ENCODE results near the gene RFT1.

Gene RFT1

DNA sequence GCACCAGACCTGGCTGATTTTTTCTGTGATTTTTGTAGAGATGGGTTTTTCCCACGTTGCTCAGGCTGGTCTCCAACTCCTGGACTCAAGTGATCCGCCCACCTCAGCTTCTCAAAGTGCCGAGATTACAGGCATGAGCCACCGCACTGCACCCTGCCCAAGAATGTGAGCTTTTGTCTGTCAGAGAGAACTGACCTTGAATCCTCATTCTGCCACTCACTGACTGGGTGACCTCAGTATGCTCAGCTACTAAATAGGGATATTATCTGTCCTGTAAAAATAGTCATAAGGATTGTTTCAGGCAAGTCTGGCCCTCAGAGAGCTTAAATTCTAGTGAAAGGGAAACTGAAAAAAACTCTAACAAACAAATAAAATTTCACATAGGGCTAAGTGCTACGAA lies 2.1 kb upstream of the RFT1 start:
- TF ChIP-seq GATA3 (IDR thresholded peaks at IDR 0.05; ENCODE audit: low read depth, low read length) (no peak), GATA2 (IDR thresholded peaks at IDR 0.05; ENCODE audit: low read depth, low read length) (no peak)

GRCh38 chr3:53131096-53131495 lies 861 bp upstream of the RFT1 start:
- no peak for TF ChIP-seq GATA3 (IDR thresholded peaks at IDR 0.05; ENCODE audit: low read depth, low read length)
- TF ChIP-seq GATA2 (IDR thresholded peaks at IDR 0.05; ENCODE audit: low read depth, low read length) = no peak

- TF ChIP-seq GATA3 (IDR thresholded peaks at IDR 0.05; ENCODE audit: low read depth, low read length) = no peak
- no peak for TF ChIP-seq GATA2 (IDR thresholded peaks at IDR 0.05; ENCODE audit: low read depth, low read length)
These were observed 891 bp downstream of the RFT1 start for GRCh38 chr3:53129344-53129743.

GRCh38 chr3:53126601-53127000 lies 3.6 kb downstream of the RFT1 start:
- no peak for TF ChIP-seq GATA2 (IDR thresholded peaks at IDR 0.05; ENCODE audit: low read depth, low read length)
- no peak for TF ChIP-seq GATA3 (IDR thresholded peaks at IDR 0.05; ENCODE audit: low read depth, low read length)

GRCh38 chr3:53123953-53124352 lies 6.3 kb downstream of the RFT1 start:
- TF ChIP-seq GATA3 (IDR thresholded peaks at IDR 0.05; ENCODE audit: low read depth, low read length) (no peak), GATA2 (IDR thresholded peaks at IDR 0.05; ENCODE audit: low read depth, low read length) (no peak)

DNA sequence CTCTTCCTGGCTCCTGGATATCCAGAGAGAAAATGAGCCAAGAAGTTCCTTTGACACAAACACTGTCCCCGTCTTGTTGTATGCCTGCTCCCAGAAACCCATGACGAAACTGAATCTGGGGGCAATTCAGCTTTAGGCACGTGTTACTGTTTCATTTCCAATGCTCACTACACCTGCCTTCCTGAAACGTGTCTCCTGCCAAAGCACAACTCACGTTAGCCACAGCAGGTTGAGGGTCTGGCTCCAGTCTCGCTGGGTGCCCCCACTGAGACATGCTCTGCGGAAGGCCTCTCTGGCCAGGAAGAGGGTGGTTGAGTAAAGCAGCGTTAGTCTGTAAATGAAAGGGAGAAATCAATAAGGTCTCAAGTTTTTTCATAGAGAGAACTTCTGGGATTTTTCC lies 6.7 kb downstream of the RFT1 start:
- no peak for TF ChIP-seq GATA3 (IDR thresholded peaks at IDR 0.05; ENCODE audit: low read depth, low read length)
- no peak for TF ChIP-seq GATA2 (IDR thresholded peaks at IDR 0.05; ENCODE audit: low read depth, low read length)

DNA sequence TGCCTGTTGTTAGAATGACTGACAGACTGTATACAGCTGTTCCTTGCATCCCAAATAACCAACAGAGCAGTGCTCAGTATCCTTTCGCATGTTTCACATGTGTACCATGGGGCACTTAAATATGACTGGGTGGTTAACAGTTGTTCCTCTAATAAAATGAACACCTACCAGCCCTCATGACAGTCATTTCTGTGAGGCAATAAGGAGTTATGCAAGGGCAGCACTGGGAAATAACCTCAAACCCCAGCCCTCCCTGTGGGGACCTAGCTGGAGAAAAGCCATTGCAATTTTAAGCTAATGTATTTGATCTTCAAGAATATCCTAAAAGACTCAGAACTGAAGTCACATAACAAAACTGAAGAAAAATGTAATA lies 7.3 kb downstream of the RFT1 start:
- no peak for TF ChIP-seq GATA2 (IDR thresholded peaks at IDR 0.05; ENCODE audit: low read depth, low read length)
- TF ChIP-seq GATA3 (IDR thresholded peaks at IDR 0.05; ENCODE audit: low read depth, low read length) = no peak

DNA sequence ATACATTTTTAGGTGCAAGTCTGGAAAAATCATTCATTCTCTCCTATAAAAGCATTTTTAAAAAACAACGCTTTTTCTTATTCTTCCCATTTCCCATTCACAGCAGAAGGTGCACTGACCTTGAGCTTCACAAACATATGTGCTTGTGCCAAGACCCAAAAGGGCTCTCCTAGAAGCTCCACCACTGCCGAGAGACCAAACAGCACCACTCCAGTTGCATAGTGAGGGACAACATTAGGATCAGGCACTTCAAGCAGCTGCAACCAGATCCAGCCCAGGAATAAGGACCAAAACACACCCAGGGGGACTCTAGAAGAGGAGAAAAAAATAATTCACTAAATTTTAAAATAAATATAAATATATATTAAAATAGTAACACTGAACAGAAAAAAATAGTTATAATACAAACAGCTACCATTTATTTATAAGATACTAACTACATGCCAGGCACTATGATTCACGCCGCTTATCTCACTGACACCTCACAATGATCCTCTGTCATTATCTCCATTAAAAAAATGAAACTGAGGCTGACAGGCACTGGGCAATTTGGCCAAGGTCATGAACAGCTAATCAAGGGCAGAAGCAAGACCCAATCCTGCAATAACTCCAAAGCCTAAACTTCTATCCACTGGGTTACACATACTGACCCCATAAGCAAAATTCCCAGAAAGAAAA lies 7.8 kb downstream of the RFT1 start:
- TF ChIP-seq GATA3 (IDR thresholded peaks at IDR 0.05; ENCODE audit: low read depth, low read length) = no peak
- no peak for TF ChIP-seq GATA2 (IDR thresholded peaks at IDR 0.05; ENCODE audit: low read depth, low read length)

GRCh38 chr3:53120336-53120735 lies 9.9 kb downstream of the RFT1 start:
- TF ChIP-seq GATA3 (IDR thresholded peaks at IDR 0.05; ENCODE audit: low read depth, low read length) (no peak), GATA2 (IDR thresholded peaks at IDR 0.05; ENCODE audit: low read depth, low read length) (no peak)

GRCh38 chr3:53116956-53117355 lies 13.3 kb downstream of the RFT1 start:
- TF ChIP-seq GATA3 (IDR thresholded peaks at IDR 0.05; ENCODE audit: low read depth, low read length) (no peak), GATA2 (IDR thresholded peaks at IDR 0.05; ENCODE audit: low read depth, low read length) (no peak)

DNA sequence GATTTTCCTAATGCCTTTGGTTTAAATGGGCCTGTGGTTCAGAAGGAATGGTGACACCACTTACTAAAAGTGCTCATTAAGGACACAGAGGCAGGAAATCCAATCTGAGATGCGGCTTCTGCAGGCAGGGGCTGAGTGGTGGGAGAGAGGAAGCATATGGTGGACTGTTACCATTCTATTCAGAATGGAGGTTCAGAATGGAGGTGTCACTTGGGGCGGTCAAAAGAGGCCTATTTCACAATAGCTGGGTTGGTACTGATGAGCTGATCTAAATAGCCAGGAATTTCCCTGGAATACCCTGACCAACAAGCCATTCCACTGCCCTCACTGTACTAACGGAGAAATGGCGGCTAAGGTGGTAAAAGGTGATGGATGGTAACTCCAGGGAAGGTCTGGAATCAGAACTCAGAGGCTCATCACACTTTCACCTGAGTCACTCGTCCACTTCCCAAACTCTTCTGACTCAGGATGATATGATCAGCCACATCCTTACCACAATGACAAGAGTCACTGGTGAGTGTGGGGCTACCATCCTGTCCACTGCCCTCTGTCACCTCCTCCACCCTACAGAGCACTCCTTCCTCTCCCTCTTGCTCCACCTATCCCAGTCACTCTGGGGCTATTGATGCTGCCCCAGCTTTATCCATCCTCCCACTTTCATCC lies 15.7 kb downstream of the RFT1 start:
- no peak for TF ChIP-seq GATA2 (IDR thresholded peaks at IDR 0.05; ENCODE audit: low read depth, low read length)
- TF ChIP-seq GATA3 (IDR thresholded peaks at IDR 0.05; ENCODE audit: low read depth, low read length) = no peak

DNA sequence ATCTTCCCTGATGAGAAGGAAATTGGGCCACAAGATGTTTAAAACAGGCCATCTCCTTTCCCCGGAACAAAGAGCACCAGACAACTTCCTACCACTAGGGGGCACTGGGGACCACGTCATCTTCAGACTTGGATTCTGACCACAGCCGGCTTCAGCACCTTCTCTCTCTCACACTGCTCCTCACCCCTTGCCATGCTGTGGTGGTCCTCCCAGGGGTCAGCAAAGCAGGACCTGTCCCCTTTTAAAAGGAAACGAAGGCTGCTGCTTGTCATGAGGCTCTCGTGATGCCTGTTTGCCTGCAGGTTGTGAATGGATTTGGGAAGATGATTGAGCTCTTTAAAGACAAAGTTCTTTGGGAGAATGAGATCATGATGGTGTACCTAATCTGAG lies 16.2 kb downstream of the RFT1 start:
- no peak for TF ChIP-seq GATA3 (IDR thresholded peaks at IDR 0.05; ENCODE audit: low read depth, low read length)
- no peak for TF ChIP-seq GATA2 (IDR thresholded peaks at IDR 0.05; ENCODE audit: low read depth, low read length)

DNA sequence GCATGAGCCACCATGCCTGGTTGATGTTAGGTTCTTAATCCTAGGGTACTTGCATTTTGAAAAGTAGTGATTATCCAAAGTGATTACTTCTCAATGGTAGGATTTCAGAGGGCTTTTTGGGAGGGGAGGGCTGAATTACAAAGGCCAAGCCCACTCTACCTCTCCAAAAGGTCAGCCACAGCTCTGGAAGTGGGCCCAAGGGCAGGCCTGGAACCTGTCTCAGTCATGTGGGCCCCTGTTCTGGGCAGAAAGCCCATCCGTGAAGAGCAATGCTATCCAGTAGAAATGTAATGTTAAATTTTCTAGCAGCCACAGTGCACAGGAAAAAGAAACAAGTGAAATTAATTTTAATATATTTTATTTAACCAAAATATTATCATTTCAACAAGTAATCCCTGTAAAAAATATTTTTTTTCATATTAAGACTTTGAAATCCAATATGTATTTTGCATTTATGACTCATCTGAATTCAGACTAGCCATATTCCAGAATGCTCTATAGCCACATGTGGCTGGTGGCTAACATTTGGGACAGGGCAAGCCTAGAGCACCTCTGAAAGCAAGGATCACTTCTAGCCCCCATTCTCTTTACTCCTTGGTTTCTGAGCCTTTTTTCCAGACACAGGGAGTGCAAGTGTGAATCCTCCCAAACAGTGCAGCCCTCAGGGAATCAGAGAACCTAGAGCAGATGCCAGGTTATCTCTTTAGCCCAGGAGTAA lies 16.8 kb downstream of the RFT1 start:
- TF ChIP-seq GATA2 (IDR thresholded peaks at IDR 0.05; ENCODE audit: low read depth, low read length) (no peak), GATA3 (IDR thresholded peaks at IDR 0.05; ENCODE audit: low read depth, low read length) (no peak)

DNA sequence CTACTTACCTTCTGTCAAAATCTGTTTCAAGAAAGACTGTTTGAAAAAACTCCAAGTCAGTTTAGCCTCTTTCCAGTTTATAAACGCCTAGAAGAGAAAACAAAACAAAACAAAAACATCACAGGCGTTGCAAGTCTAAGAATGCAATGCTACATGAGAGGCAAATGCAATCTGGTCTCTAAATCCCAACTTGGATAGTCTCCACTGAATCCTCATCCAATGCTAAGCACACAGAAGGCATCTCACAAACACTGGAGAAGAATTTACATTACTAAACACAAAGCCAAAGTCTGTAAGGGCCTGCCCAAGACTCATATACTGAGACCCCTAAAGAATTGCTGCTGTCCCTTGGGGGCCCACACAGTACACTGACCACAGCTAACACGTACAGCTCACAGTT lies 18.4 kb downstream of the RFT1 start:
- TF ChIP-seq GATA3 (IDR thresholded peaks at IDR 0.05; ENCODE audit: low read depth, low read length) (no peak), GATA2 (IDR thresholded peaks at IDR 0.05; ENCODE audit: low read depth, low read length) (no peak)

All from SH-SY5Y (cell line).